Hematopoietic multipotent progenitor cell treated with erythropoietin and hydrocortisone succinate and interleukin-3 and kit ligand, for 17 days (in vitro differentiated cells): ENCODE results near the gene CYP2A7.
"Not testable (repeated sequence)": the region's sequence is repeated elsewhere in the genome, so short reads cannot be mapped to it uniquely, and the experiment has no call there.

Experiments used
- DNase-seq: peaks from one replicate; pipeline ENCODE4 v3.0.0-alpha.2; 2015; ENCODE audit warnings: low spot score

CYP2A7 gene, protein sequence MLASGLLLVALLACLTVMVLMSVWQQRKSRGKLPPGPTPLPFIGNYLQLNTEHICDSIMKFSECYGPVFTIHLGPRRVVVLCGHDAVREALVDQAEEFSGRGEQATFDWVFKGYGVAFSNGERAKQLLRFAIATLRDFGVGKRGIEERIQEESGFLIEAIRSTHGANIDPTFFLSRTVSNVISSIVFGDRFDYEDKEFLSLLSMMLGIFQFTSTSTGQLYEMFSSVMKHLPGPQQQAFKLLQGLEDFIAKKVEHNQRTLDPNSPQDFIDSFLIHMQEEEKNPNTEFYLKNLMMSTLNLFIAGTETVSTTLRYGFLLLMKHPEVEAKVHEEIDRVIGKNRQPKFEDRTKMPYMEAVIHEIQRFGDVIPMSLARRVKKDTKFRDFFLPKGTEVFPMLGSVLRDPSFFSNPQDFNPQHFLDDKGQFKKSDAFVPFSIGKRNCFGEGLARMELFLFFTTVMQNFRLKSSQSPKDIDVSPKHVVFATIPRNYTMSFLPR

DNA sequence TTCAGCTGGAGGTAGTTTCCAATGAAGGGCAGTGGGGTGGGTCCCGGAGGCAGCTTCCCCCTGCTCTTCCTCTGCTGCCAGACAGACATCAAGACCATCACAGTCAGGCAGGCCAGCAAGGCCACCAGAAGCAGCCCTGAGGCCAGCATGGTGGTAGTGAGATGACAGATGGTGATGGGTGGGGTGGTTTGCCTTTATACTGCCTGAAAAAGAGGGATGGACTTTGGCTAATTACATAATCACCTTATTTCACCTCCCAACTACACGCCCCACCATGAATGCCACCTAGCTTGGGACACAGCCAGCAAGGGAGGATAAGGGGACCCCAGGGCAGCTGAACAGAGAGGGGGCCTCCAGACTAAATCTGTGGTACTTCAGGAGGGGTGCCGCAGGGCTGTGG, at the start of gene CYP2A7:
Gene CYP2A7 (minus strand): TSS at position 170 of the 400 bp plus-strand sequence. CDS start 21 bp downstream, at position 149.
- DNase-seq = not testable (repeated sequence)

DNA sequence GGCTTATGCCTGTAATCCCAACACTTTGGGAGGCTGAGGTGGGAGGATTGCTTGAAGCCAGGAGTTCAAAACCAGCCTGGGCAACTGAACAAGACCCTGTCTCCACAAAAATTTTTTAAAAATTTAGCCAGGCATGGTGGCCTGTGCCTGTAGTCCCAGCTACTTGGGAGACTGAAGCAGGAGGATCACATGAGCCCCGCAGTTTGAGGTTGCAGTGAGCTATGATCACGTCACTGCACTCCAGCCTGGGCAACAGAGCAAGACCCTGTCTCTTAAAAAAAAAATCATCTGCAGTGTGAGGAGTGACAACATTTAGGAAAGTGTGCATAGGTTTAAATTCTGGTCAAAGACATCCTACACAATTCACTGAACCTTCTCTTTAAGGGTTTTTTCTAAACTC, 48.8 kb upstream of the CYP2A7 start:
- not testable (repeated sequence) for DNase-seq

DNA sequence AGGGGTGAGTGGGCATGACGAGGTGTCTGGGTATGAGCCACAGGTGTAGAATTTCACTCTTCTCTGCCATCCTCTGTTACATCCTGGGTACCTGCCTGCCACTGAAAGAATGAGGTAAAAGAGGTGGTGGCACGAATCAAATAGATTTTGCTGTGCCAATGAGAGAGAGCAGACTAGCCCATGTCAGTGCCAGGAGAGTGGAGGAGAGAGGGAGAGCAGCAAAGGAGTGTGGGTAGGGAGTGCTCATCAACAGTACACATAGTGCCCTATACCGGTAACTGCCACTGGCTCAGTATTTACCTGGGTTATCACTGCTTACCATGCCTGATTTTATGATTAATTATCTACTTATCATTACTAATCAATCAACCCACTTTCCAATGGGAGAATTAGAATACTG, 47.9 kb upstream of the CYP2A7 start:
- not testable (repeated sequence) for DNase-seq

DNA sequence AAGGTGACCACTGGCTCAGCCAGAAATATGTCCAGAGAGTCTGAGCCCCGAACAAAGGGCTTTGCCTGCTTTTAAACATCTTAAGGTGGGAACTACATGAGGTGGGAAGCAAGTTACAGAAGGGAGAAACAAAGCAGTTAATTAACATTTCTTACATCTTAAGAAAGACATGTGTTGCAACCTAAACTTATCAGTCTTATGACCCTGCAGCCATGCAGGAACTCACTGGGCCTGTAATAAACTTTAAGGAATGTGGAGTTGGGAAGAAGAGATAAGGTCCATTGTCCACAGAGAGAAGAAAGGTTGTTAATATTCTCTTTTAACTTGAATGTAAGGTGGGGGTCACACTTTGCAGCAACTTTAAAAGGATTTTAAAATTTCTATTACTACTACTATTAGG, 46.8 kb upstream of the CYP2A7 start:
- no peak for DNase-seq

DNA sequence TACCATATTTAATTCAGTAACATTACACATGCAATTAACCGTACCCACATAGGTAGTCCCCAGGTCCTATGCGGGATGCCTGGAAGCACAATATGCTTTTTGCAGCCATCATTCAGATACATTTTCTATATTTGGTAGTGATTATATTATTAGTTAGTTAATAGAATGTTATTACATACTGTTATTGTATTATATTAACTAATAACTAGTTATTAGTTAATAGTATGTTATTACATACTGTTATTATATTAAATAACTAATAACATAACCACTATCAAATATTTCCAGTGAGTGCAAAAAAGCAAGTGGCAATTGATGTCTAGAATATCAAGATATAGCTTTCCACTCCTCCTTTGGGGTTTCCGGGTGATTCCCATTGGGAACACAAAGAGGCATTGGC, 45.5 kb upstream of the CYP2A7 start:
- DNase-seq = no peak

DNA sequence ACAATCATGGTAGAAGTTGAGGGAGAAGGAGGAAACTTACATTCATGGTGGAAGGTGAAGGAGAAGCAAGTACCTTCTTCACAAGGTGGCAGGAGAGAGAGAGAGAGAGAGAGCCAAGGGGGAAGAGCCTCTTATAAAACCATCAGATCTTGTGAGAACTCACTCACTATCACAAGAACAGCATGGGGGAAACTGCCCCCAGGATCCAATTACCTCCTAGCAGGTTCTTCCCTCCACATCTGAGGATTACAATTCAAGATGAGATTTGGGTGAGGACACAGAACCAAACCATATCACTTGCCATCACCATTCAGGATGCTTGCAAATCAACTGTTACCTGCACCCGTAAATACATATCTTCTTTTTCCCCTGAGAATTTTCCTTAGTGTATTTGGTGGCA, 44.2 kb upstream of the CYP2A7 start:
- not testable (repeated sequence) for DNase-seq

DNA sequence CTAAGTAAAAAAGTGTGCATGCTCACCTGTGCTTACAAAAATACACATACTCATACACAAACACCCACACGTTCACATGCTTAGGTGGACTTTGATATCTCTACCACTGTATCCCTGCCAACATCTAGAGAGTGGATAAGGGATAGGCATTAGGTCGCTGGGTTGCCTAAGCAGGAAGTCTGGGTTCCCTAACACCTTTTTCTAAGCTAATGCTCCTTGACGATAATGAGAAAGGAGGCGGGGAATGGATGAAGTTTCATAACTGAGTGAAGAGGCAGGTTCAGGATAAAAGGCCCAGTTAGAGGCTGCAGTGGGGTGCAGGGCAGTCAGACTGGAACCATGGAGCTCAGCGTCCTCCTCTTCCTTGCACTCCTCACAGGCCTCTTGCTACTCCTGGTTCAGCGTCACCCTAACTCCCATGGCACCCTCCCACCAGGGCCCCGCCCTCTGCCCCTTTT, 41.9 kb upstream of the CYP2A7 start:
- DNase-seq = no peak

DNA sequence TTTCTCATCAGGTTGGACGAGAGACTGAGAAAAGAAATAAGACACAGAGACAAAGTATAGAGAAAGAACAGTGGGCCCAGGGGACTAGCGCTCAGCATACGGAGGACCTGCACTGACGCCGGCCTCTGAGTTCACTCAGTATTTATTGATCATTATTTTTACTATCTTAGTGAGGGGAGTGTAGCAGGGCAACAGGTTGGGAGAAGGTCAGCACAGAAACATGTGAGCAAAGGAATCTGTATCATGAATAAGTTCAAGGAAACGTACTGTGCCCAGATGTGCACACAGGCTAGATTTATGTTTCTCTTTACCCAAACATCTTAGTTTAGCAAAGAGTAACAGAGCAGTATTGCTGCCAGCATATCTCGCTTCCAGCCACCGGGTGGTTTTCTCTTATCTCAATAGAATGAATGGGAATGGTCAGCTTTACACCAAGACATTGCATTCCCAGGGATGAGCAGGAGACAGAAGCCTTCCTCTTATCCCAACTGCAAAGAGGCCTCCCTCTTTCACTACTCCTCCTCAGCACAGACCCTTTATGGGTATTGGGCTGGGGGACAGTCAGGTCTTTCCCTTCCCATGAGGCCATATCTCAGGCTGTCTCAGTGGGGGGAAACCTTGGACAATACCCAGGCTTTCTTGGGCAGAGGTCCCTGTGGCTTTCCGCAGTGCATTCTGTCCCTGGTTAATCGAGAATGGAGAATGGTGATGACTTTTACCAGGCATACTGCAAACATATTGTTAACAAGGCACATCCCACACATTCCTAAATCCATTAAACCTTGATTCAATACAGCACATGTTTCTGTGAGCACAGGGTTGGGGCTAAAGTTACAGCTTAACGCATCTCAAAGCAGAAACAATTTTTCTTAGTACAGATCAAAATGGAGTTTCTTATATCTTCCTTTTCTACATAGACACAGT, 40.5 kb upstream of the CYP2A7 start:
- DNase-seq = not testable (repeated sequence)

DNA sequence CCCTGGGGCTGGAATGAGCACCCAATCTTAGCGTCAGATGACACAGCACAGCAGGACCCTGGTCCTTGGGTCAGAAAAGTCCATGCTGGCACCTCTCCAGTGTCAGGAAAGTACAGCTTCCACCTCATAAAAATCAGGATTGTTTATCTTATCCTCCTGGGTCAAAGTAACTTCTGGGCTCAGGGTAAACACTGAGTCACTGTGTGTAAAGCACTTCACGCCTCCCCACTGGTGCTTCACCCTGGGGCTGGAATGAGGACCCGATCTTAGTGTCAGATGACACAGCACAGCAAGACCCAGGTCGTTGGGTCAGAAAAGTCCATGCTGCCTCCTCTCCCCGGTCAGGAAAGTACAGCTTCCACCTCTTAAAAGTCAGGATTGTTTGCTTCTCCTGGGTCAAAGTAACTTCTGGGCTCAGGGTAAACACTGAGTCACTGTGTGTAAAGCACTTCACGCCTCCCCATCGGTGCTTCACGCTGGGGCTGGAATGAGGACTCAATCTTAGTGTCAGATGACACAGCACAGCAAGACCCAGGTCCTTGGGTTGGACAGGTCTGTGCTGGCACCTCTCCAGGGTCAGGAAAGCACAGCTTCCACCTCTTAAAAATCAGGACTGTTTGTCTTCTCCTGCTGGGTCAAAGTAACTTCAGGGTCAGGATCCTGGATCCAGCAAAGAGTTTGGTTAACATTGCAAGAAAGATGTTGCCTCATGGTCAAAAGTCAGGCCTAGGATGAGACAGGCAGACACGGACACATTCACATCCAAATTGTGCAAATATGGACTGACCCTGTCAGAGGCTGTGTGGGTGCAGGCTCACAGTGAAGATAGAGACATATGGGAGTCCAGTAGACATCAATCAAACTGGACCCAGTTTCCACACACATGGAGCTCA, 39.2 kb upstream of the CYP2A7 start:
- no peak for DNase-seq

DNA sequence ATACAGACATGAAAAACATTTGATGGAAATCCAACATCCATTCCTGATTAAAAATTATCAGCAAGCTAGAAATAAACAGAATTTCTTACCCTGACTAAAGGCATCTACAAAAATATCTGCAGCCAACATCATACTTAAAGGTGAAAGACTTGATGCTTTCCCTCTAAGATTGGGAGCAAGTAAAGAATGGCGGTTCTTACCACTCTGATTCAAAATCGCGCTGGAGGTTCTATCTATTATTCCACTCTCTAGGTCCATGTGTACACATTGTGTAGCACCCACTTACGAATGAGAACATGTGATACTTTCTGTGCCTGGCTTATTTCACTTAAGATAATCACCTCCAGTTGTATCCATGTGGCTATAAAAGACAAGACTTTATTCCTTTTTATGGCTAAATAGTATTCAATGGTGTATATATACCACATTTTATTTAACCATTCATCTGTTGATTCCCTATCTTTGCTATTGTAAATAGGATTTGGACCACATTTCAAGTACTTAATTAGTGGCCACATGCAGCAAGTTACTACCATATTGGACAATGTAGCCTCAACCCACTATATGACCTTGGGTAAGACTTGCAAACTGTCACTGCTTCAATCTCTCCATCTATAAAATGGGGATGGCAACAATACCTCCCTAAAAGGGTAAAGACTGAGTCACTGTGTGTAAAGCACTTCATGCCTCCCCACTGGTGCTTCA, 38.4 kb upstream of the CYP2A7 start:
- no peak for DNase-seq

DNA sequence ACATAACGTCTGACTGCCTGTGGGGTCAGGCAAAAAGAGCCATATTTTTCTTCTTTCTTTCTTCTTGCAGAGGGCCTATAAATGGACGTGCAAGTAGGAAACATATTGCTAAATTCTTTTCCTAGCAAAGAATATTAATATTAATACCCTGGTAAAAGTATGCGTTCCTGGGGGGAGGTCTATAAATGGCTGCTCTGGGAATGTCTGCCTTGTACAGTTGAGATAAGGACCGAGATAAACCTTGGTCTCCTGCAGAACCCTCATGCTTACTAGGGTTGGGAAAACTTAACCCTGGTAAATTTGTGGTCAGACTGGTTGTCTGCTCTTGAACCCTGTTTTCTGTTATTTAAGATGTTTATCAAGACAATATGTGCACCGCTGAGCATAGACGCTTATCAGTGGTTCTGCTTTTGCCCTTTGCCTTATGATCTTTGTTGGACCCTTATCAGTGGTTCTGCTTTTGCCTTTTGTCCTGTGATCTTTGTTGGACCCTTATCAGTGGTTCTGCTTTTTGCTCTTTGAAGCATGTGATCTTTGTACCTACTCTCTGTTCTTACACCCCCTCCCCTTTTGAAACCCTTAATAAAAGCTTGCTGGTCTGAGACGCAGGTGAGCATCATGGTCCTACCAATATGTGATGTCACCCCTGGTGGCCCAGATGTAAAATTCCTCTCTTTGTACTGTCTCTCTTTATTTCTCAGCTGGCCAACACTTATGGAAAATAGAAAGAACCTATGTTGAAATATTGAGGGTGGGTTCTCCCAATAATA, 37.7 kb upstream of the CYP2A7 start:
- DNase-seq = not testable (repeated sequence)

DNA sequence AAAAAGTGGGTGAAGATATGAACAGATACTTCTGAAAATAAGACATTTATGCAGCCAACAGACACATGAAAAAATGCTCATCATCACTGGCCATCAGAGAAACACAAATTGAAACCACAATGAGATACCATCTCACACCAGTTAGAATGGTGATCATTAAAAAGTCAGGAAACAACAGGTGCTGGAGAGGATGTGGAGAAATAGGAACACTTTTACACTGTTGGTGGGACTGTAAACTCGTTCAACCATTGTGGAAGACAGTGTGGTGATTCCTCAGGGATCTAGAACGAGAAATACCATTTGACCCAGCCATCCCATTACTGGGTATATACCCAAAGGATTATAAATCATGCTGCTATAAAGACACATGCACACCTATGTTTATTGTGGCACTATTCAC, 36.3 kb upstream of the CYP2A7 start:
- DNase-seq = not testable (repeated sequence)

DNA sequence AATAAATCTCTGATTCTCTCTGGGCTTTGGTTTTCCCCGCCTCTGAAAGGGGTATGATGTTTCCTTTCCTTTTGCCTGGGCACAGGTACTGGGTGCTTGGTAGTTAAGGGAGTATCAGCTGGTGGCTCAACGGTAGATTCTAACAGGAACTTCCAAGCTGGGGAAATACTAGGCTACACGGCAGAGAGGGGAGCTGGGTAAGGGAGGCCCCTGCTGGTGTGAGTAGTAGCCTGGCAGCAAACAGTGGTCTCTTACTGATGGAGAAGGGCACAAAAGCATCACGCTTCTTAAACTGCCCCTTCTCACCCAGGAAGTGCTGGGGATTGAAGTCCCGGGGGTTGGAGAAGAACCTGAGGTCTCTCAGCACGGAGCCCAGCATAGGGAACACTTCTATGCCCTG, 26.9 kb upstream of the CYP2A7 start:
- DNase-seq = no peak

DNA sequence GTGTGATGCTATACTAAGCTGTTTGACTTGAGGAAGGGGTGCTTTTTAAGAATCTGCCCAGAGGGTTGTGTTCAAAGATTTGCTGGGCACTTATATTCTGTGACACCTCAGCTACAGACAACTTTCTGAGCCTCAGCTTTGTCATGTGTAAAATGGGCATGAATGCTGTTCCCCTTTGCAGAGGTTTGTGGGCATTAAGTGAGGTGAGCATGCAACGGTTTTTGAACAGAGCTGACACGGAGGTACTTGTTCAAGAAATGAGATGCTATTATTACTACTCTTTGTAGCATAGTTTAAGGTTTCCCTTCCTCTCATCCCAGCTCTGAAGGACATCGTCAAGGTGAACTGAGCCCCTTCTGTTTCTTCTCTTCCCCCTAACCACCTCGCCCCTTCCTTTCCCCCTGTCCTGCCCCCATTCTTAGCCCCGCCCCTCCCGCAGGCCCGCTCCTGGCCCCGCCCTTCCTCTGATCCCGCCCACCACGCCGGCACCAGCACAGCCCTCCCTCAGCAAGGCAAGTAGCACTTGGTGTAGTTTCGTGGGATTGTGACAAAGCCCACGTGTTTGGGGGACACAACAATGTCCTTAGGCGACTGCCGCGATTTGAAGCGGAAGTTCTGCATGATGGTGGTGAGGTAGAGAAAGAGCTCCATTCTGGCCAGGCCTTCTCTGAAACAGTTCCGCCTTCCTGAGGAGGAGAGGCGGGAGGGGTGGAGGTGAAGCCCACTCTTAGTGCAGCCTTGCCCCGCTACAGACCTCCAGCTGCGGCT, 26.1 kb upstream of the CYP2A7 start:
- no peak for DNase-seq

DNA sequence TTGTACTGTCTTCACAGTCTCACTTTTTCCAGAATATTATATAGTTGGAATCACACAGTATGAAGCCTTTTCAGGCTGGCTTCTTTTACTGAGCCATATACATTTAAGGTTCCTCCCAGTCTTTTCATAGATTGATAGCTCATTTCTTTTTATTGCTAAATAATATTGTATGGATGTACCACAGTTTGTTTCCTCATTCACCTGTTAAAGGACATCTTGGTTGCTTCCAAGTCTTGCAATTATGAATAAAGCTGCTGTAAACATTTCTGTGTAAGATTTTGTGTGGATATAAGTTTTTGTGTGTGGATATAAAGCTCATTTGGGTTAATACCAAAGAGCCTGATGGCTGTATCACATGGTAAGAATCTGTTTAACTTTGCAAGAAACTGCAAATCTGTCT, 24.5 kb upstream of the CYP2A7 start:
- no peak for DNase-seq

DNA sequence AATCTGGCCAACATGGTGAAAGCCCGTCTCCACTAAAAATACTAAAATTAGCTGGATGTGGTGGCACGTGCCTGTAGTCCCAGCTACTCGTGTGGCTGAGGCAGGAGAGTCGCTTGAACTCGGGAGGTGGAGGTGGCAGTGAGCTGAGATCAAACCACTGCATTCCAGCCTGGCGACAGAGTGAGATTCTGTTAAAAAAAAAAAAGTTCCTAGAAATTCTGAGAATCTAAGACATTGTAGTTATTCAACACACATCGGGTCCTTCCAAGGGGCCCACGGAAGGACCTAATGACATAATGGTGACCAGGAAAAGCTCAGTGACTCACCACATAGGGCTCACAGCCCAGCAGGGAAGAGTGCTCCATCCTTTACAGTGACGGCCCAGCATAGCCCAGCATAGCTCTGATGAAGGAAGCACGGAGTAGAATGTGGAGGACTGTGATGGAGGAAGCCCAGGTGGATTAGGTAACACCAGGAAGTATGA, 22.7 kb upstream of the CYP2A7 start:
- not testable (repeated sequence) for DNase-seq

DNA sequence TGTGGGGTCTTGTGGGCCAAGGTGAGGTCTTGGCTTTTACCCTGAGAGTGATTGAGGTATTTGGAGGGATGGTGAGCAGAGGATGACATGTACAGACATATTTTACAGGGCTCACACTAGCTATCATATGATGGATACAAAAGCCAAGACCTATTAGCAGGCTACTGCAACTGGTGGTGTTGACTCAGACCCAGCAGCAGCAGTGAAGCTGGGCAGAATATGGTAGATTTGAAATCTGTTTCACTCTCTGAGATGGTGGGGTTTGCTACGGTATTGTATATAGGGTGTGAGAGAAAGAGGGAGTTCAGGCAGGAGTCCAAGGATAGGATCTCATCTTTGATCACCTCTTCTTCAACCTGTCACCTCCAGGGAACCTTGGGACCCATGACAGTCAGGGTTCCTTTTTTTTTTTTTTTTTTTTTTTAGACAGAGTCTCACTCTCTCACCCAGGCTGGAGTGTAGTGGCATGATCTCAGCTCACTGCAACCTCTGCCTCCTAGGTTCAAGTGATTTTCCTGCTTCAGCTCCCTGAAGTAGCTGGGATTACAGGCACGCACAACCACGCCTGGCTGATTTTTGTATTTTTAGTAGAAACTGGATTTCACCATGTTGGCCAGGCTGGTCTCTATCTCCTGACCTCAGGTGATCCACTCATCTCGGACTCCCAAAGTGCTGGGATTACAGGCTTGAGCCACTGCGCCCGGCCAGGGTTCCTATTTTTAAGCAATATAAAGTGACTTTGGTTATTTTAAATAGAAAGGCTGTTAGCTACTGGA, 20.1 kb upstream of the CYP2A7 start:
- not testable (repeated sequence) for DNase-seq

DNA sequence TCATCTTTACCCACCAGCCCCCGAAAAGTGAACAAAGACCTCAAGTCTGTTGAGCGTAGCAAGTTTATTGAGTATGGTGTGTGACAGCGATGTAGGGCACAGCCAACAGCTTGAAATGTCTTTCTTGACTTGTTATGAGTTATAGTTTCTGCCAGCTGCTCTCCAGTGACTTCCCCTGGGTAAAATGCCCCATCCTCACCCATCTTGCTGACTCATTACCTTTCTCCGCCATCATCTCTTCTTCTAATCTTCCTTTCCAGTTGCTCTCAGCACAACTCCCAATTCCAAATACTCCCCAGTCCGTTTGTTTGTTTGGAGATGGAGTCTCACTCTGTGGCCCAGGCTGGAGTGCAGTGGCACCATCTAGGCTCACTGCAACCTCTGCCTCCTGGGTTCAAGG, 18.5 kb upstream of the CYP2A7 start:
- not testable (repeated sequence) for DNase-seq
